GM18526 (cell line): ENCODE data around the gene NOL9.

Experiments used
- POLR2A ChIP-seq: IDR thresholded peaks from 3 replicates; pipeline ENCODE4 v1.6.1; 2011; ENCODE audit not compliant: insufficient read length; ENCODE audit errors: extremely low read depth

Gene NOL9

GRCh38 chr1:6506210-6507036 lies 47.9 kb downstream of the NOL9 start:
- TF ChIP-seq POLR2A = no peak

GRCh38 chr1:6505367-6506209 lies 48.7 kb downstream of the NOL9 start:
- TF ChIP-seq POLR2A = no peak

GRCh38 chr1:6504887-6505286 lies 49.4 kb downstream of the NOL9 start:
- TF ChIP-seq POLR2A = no peak

- no peak for TF ChIP-seq POLR2A
Measured at GRCh38 chr1:6503884-6504602, 50.3 kb downstream of the NOL9 start.

GRCh38 chr1:6502000-6502891 lies 52.1 kb downstream of the NOL9 start:
- no peak for TF ChIP-seq POLR2A

GRCh38 chr1:6501279-6501813 lies 53.0 kb downstream of the NOL9 start:
- no peak for TF ChIP-seq POLR2A

- no peak for TF ChIP-seq POLR2A
Measured at GRCh38 chr1:6500544-6501278, 53.6 kb downstream of the NOL9 start.

GRCh38 chr1:6499296-6499695 lies 55.0 kb downstream of the NOL9 start:
- no peak for TF ChIP-seq POLR2A

GRCh38 chr1:6498576-6499111 lies 55.7 kb downstream of the NOL9 start:
- no peak for TF ChIP-seq POLR2A

GRCh38 chr1:6497867-6498575 lies 56.3 kb downstream of the NOL9 start:
- TF ChIP-seq POLR2A = no peak

GRCh38 chr1:6497215-6497866 lies 57.0 kb downstream of the NOL9 start:
- TF ChIP-seq POLR2A = no peak

GRCh38 chr1:6496890-6497214 lies 57.5 kb downstream of the NOL9 start:
- no peak for TF ChIP-seq POLR2A
